Measurements from ENCODE around the gene SH2D3C. TPM values are rescaled to one million over a fixed set of nuclear protein-coding genes. Genes with fewer than 3 reads are reported as not detected.

The SH2D3C gene
- total RNA-seq, 1 experiment from 2014 or later: not detected

- H3K4me3 Mint-ChIP-seq (ENCODE audit: unreplicated experiment): no peak overlapping the region
- POLR2A ChIA-PET: interaction anchor here (1.2 to 2.2 kb wide), 2 partner anchors 12 kb away, joined by 3 to 14 read pairs; partner anchors contain the start of genes PTRH1 and TTC16
- H3K4me1 Mint-ChIP-seq (ENCODE audit: insufficient read depth, unreplicated experiment): peaks cover 7% of the 10 kb centered on the region
- CTCF ChIA-PET: no interaction called here
- H3K27ac Mint-ChIP-seq (ENCODE audit: low read depth, unreplicated experiment): no peak overlapping the region
- H3K36me3 Mint-ChIP-seq (ENCODE audit: insufficient read depth, unreplicated experiment): peaks cover 8% of the 10 kb centered on the region
- DNase-seq (ENCODE audit: unreplicated experiment): no peak
- BruUV-seq (replicated peaks): no TSS peak
- no peaks in the 10 kb centered on the region for H3K9me3 Mint-ChIP-seq (ENCODE audit: unreplicated experiment)
- H3K27me3 Mint-ChIP-seq (ENCODE audit: insufficient read depth, unreplicated experiment): no peaks in the 10 kb centered on the region
- TF ChIP-seq, protein P1, sequence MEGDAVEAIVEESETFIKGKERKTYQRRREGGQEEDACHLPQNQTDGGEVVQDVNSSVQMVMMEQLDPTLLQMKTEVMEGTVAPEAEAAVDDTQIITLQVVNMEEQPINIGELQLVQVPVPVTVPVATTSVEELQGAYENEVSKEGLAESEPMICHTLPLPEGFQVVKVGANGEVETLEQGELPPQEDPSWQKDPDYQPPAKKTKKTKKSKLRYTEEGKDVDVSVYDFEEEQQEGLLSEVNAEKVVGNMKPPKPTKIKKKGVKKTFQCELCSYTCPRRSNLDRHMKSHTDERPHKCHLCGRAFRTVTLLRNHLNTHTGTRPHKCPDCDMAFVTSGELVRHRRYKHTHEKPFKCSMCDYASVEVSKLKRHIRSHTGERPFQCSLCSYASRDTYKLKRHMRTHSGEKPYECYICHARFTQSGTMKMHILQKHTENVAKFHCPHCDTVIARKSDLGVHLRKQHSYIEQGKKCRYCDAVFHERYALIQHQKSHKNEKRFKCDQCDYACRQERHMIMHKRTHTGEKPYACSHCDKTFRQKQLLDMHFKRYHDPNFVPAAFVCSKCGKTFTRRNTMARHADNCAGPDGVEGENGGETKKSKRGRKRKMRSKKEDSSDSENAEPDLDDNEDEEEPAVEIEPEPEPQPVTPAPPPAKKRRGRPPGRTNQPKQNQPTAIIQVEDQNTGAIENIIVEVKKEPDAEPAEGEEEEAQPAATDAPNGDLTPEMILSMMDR (IDR thresholded peaks at IDR 0.05; ENCODE audit: unreplicated experiment): no peak
- intact Hi-C loops (cut with micrococcal nuclease): no loop called here
Observed at GRCh38 chr9:127703289-127703946, 75.0 kb downstream of the SH2D3C start.

DNA sequence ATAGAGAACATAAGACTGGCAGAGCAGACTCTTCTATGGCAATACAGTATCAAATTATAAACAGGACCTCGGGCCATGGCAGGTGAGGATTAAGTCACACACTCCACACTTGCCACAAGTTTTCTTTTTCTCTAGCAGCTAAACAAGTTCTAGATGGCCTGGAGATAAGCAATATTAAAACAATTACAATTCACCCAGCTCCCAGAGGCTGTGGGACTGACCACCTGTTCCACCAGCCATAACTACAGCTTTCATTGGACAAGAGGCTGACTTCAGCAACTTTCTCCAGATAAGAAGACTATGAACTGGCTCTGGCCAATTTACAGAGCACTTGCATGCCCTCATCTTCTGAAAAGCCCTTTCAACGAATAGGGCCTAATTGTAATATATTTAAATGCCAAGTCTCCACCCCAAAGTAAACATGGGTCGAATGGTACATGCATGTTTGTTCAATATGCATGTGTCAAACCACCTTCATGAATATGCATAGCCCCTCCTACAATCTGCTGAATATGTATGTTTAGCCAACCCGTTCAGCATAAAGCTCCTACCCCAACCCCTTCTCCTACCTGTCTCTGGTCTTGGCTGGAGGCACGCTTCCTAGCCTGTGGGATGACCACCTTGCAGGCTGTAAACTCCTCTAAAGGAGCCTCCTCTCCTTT is 77.7 kb downstream of the SH2D3C start:
- intact Hi-C loops (cut with micrococcal nuclease): no loop called here
- ChIA-PET CTCF (interaction anchor here (0.6 to 0.7 kb wide), 2 partner anchors 15 to 71 kb away, joined by 3 read pairs; no protein-coding TSS in a partner anchor), POLR2A (interaction anchor here (2.6 kb wide), 1 partner anchor 89 kb away, joined by 7 read pairs; the partner anchor contains the start of gene STXBP1)
- Mint-ChIP-seq H3K27ac (ENCODE audit: low read depth, unreplicated experiment) (no peak overlapping the region), H3K36me3 (ENCODE audit: insufficient read depth, unreplicated experiment) (peaks cover 13% of the 10 kb centered on the region), H3K9me3 (ENCODE audit: unreplicated experiment) (no peaks in the 10 kb centered on the region), H3K27me3 (ENCODE audit: insufficient read depth, unreplicated experiment) (no peaks in the 10 kb centered on the region), H3K4me3 (ENCODE audit: unreplicated experiment) (no peak overlapping the region), H3K4me1 (ENCODE audit: insufficient read depth, unreplicated experiment) (peaks cover 7% of the 10 kb centered on the region)
- no TSS peak for BruUV-seq (replicated peaks)
- TF ChIP-seq, protein P1 (IDR thresholded peaks at IDR 0.05; ENCODE audit: unreplicated experiment): no peak
- no peak for DNase-seq (ENCODE audit: unreplicated experiment)

DNA sequence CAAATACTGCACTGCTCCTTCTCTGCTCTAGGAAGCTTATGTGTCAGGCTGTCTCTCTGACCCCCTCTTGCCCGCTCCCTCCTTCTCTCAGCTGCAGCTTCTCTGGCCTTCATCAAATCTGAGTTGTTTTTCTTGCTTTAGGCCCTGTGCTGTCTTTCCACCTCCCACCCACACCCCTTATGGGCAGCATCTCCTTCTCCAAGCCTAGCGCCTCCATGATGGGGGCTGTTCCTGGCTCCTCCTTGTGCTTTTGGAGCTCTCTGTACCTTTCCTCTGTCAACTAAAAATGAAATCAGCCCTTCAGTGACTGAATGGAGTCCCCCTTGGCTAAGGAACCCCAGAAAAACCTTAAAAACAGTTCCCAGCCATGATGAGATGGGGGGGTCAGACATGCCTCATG is 78.3 kb downstream of the SH2D3C start:
- no peak overlapping the region for H3K4me3 Mint-ChIP-seq (ENCODE audit: unreplicated experiment)
- ChIA-PET POLR2A (interaction anchor here (2.6 kb wide), 1 partner anchor 89 kb away, joined by 7 read pairs; the partner anchor contains the start of gene STXBP1), CTCF (interaction anchor here (0.6 kb wide), 3 partner anchors 14 to 679 kb away, joined by 3 to 4 read pairs (median 3); no protein-coding TSS in a partner anchor)
- no peaks in the 10 kb centered on the region for H3K27me3 Mint-ChIP-seq (ENCODE audit: insufficient read depth, unreplicated experiment)
- intact Hi-C loops (cut with micrococcal nuclease): no loop called here
- TF ChIP-seq, protein P1 (IDR thresholded peaks at IDR 0.05; ENCODE audit: unreplicated experiment): no peak
- no peak for DNase-seq (ENCODE audit: unreplicated experiment)
- H3K36me3 Mint-ChIP-seq (ENCODE audit: insufficient read depth, unreplicated experiment): peaks cover 13% of the 10 kb centered on the region
- H3K27ac Mint-ChIP-seq (ENCODE audit: low read depth, unreplicated experiment): no peak overlapping the region
- H3K4me1 Mint-ChIP-seq (ENCODE audit: insufficient read depth, unreplicated experiment): peaks cover 7% of the 10 kb centered on the region
- no TSS peak for BruUV-seq (replicated peaks)
- H3K9me3 Mint-ChIP-seq (ENCODE audit: unreplicated experiment): no peaks in the 10 kb centered on the region

- peak; percentile 97 for DNase-seq (ENCODE audit: unreplicated experiment)
- Mint-ChIP-seq H3K36me3 (ENCODE audit: insufficient read depth, unreplicated experiment) (peaks cover 13% of the 10 kb centered on the region), H3K4me3 (ENCODE audit: unreplicated experiment) (peak overlapping the region; percentile 73), H3K27me3 (ENCODE audit: insufficient read depth, unreplicated experiment) (no peaks in the 10 kb centered on the region), H3K27ac (ENCODE audit: low read depth, unreplicated experiment) (peak overlapping the region; percentile 98), H3K9me3 (ENCODE audit: unreplicated experiment) (no peaks in the 10 kb centered on the region), H3K4me1 (ENCODE audit: insufficient read depth, unreplicated experiment) (peaks cover 7% of the 10 kb centered on the region)
- CTCF ChIA-PET: interaction anchor here (0.6 kb wide), 4 partner anchors 93 to 678 kb away, joined by 3 to 4 read pairs (median 3); no protein-coding TSS in a partner anchor
- TF ChIP-seq, protein P1 (IDR thresholded peaks at IDR 0.05; ENCODE audit: unreplicated experiment): no peak
- BruUV-seq (replicated peaks): TSS peak; percentile 84
- intact Hi-C loops (cut with micrococcal nuclease): no loop called here
- POLR2A ChIA-PET: interaction anchor here (0.7 to 2.6 kb wide), 4 partner anchors 14 to 88 kb away, joined by 3 to 7 read pairs (median 4); partner anchors contain the start of gene STXBP1
Observed at GRCh38 chr9:127698985-127699670, 79.3 kb downstream of the SH2D3C start.
